Esophagus squamous epithelium (tissue), 5 donors: ENCODE measurements around the gene ATG10. TPM values are rescaled to one million over a fixed set of nuclear protein-coding genes. Genes with fewer than 3 reads are reported as not detected.

Source experiments
- DNase-seq: peaks from one replicate; lab custom pipeline; 2025; lab: John Stamatoyannopoulos, UW
- H3K27ac ChIP-seq, 4 donors: fragments of 200-600 bp; sonication (generic); one replicate each; pipeline ENCODE4 v1.5.1; 2016 to 2019; ENCODE audit warnings: mild to moderate bottlenecking in 1 of 4
- H3K27me3 ChIP-seq, 4 donors: fragments of 200-600 bp; sonication (generic); 1 replicate in 3 of 4; 2 replicates in 1 of 4; pipeline versions ENCODE4 v1.5.1 to v1.6.0; 2017 to 2021; ENCODE audit warnings: antibody characterized with exemption in 1 of 4
- H3K36me3 ChIP-seq, 3 donors: fragments of 200-600 bp; sonication (generic); one replicate each; pipeline ENCODE4 v1.5.1; 2016 to 2019
- H3K4me1 ChIP-seq, 3 donors: fragments of 200-600 bp; sonication (generic); one replicate each; pipeline ENCODE4 v1.5.1; 2017 to 2019
- H3K4me3 ChIP-seq, 4 donors: fragments of 200-600 bp; sonication (generic); 1 replicate in 3 of 4; 2 replicates in 1 of 4; pipeline ENCODE4 v1.5.1; 2016 to 2019; ENCODE audit warnings: mild to moderate bottlenecking in 2 of 4, moderate library complexity in 1 of 4
- H3K9me3 ChIP-seq, 3 donors: fragments of 200-600 bp; sonication (generic); one replicate each; pipeline ENCODE4 v1.5.1; 2016 to 2019
- CTCF ChIP-seq, 6 experiments: fragments of 450-650 bp in 4 of 6; fragments of 200-600 bp in 2 of 6; sonication (generic) in 2 of 6; IDR thresholded peaks; one replicate each; pipeline ENCODE4 v1.5.1; 2016 to 2019; ENCODE audit warnings: antibody characterized with exemption in 6 of 6, mild to moderate bottlenecking in 4 of 6, moderate library complexity in 4 of 6
- POLR2A ChIP-seq, 4 donors: fragments of 450-650 bp; IDR thresholded peaks; one replicate each; pipeline ENCODE4 v1.6.1; 2017; ENCODE audit warnings: antibody characterized with exemption in 4 of 4, mild to moderate bottlenecking in 4 of 4, moderate library complexity in 3 of 4
- WGBS, 2 donors: methylation state at CpG; one replicate each; pipeline ENCODE4 v1.1.5; 2018; 5-methylcytosine and 5-hydroxymethylcytosine counted together
- intact Hi-C: fragments of 100-400 bp; cut with DNase I; formaldehyde crosslinking; loops from one replicate; pipeline ENCODE4 v1.15.0; 2022
- total RNA-seq, 4 donors: library from RNA; depleted of rRNA; stranded (reverse); fragments of >200 nt; gene quantifications; one replicate each; pipeline ENCODE4 v1.1.0, GENCODE V29; 2016
- donor health status: DM: yes; HTN: yes; CAD: no.

ATG10 gene
- total RNA-seq, 4 donors from 2014 or later, result 3.1 to 7.8 (median 6.1) TPM

DNA sequence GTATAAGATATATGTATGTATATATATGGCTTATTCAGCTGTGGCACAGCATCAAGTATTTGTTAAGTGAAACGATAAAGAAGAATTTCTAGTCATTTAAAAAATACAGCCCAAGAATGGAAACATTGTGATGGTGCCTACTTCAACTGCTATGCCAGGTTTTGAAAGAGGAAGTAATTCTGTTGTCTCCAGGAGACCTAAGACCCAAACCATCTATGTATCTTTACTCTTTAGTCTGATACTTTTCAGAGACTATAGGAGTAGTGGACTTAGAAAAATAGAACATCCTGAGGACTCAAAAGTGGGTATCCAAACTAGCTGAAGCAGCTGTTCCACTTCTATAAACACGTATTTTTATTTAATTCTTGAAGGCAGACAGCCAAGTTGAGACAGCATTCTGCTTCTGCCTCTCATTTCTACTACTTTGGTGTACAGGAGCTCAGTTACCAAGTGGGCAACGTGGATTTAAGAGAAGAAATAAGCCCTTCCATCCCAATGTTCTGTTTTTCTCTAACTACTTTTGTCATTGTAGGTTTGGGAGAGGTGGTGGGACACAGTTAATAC is 195.6 kb downstream of the ATG10 start:
- Histone ChIP-seq H3K9me3 (no peaks in the 10 kb centered on the region), H3K27ac (peak overlapping the region in 1 of 4 donors; percentile 26), H3K4me1 (peaks cover 9 to 44% (median 11%) of the 10 kb centered on the region in 3 donors), H3K36me3 (no peaks in the 10 kb centered on the region), H3K27me3 (no peaks in the 10 kb centered on the region), H3K4me3 (no peak overlapping the region)
- DNase-seq, result no peak
- intact Hi-C loops, result loop anchor here (5.0 to 10.0 kb wide), 2 partner anchors 660 to 743 kb away; no protein-coding TSS in a partner anchor
- TF ChIP-seq CTCF (IDR thresholded peaks at IDR 0.05), result no peak
- TF ChIP-seq POLR2A (IDR thresholded peaks at IDR 0.05), result no peak
- 58 to 59% methylated on average over 3 of the region's 3 CpGs for WGBS, 2 donors

DNA sequence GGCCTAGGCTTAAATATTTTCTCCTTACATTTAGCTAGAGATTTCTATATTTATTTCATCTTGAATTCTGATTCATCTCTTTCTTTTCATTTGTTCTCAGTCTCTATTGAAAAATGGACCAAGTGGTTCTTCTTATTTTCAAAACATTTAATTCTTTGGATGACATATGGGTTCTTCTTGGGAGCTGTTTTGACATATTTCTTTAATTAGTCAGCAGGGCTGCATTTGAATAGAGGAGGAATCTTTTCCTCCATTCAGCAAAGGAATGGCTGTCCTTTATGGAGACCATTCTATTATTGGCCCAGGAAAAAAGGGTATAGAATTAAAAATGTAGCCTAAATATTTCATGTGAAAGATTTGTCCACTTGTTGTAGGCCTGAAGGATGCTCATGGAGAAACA is 196.5 kb downstream of the ATG10 start:
- Histone ChIP-seq H3K9me3 (no peaks in the 10 kb centered on the region), H3K4me1 (peaks cover 9 to 40% (median 11%) of the 10 kb centered on the region in 3 donors), H3K27ac (peak overlapping the region in 1 of 4 donors; percentile 26), H3K4me3 (no peak overlapping the region), H3K36me3 (no peaks in the 10 kb centered on the region), H3K27me3 (no peaks in the 10 kb centered on the region)
- DNase-seq, result no peak
- intact Hi-C loops, result loop anchor here (5.0 to 10.0 kb wide), 2 partner anchors 661 to 743 kb away; no protein-coding TSS in a partner anchor
- TF ChIP-seq POLR2A (IDR thresholded peaks at IDR 0.05), result no peak
- no peak for TF ChIP-seq CTCF (IDR thresholded peaks at IDR 0.05)

DNA sequence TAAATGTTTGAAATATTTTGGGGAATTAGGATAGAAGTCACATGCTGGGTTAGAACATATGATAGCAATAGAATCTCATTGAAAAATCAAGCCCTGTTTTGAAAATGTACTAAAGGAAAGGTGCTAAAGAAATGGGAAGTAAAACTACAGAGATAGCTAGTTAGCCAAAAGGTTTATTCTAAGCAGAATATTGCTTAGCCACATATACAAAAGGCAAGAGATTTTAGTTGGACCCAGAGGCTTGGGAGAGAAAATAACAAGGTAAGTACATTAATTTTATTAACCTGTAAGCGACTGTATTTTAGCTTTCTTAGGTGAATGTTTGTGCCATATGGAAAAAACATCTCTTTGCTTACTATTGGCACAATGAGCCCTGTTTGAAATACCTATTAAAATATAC is 198.1 kb downstream of the ATG10 start:
- intact Hi-C loops, result loop anchor here (5.0 to 10.0 kb wide), 3 partner anchors 55 to 745 kb away; no protein-coding TSS in a partner anchor
- no peaks in the 10 kb centered on the region for H3K9me3 ChIP-seq
- no peaks in the 10 kb centered on the region for H3K36me3 ChIP-seq
- H3K4me3 ChIP-seq, result no peak overlapping the region
- TF ChIP-seq CTCF (IDR thresholded peaks at IDR 0.05), result no peak
- TF ChIP-seq POLR2A (IDR thresholded peaks at IDR 0.05), result no peak
- H3K27ac ChIP-seq, result no peak overlapping the region
- H3K27me3 ChIP-seq, result no peaks in the 10 kb centered on the region
- WGBS, 2 donors, result 96 to 100% methylated on average over 1 of the region's 1 CpG
- no peak for DNase-seq
- peaks cover 9 to 24% (median 9%) of the 10 kb centered on the region in 3 donors for H3K4me1 ChIP-seq

DNA sequence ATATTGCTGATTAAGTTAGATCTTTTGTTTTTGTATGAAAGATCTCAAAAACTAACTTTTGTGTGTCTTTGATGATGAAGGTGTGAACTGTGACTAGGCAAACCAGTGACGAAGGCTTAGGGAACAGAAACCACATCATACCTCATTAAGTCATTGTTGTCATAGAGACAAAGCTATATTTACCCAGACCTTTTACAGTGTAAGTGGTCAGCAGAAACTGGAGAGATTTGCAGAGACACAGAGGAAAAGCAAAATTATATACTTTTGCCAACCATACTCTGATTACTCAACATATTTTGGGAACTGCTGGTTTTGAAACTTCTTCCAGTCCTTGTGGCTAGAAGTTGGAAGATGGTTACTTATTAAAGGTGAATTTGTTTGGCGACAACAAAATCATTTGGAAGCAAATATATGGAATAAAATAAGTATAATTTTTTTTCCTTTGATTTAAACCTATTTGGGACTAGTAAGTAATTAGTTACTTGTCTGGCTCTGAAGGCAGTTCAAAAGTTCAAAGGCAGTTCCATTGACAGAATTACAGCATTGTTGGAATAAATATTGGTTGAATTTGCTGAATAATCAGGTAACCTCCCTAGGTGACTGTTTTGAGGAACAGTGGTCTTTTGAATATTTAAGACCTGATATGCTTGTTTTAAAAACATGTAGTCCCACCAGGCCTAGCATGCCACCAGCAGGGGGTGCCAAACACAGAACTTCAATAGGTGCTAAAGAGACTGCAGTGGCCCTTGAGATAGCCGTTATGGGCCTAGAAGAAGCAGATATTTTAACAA is 202.5 kb downstream of the ATG10 start:
- DNase-seq, result no peak
- TF ChIP-seq CTCF (IDR thresholded peaks at IDR 0.05) (peak in 5 of 6 experiments; percentile 47 to 76 (median 62)), POLR2A (IDR thresholded peaks at IDR 0.05) (no peak)

DNA sequence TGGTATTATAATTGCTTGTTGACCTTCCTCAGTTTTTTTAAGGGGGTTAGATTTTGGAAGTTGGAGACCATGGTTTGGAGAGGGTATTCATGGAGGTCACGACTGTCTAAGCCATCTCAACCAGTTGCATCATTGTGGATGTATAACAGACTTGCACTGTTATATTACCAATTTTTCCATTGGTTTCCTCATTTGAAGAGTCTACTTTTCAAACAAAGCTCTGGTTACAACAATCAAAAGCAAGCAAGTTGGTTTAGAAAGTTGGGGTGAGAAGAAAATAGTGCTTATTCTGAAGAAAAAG is 203.0 kb downstream of the ATG10 start:
- no peaks in the 10 kb centered on the region for H3K4me1 ChIP-seq
- H3K36me3 ChIP-seq, result no peaks in the 10 kb centered on the region
- no peak for DNase-seq
- H3K27me3 ChIP-seq, result no peaks in the 10 kb centered on the region
- intact Hi-C loops, result loop anchor here (10.0 kb wide), 1 partner anchor 50 kb away; no protein-coding TSS in a partner anchor
- H3K4me3 ChIP-seq, result no peak overlapping the region
- TF ChIP-seq CTCF (IDR thresholded peaks at IDR 0.05) (no peak), POLR2A (IDR thresholded peaks at IDR 0.05) (no peak)
- 93 to 100% methylated on average over 1 of the region's 1 CpG for WGBS, 2 donors
- H3K9me3 ChIP-seq, result no peaks in the 10 kb centered on the region
- no peak overlapping the region for H3K27ac ChIP-seq

More for the DNA sequence above, 202.5 kb downstream of the ATG10 start:
- Histone ChIP-seq H3K27me3 (no peaks in the 10 kb centered on the region), H3K9me3 (no peaks in the 10 kb centered on the region), H3K27ac (no peak overlapping the region), H3K4me1 (no peaks in the 10 kb centered on the region), H3K4me3 (no peak overlapping the region), H3K36me3 (no peaks in the 10 kb centered on the region)
- WGBS, 2 donors, result 55 to 57% methylated on average over 3 of the region's 3 CpGs
- intact Hi-C loops, result loop anchor here (10.0 kb wide), 1 partner anchor 50 kb away; no protein-coding TSS in a partner anchor
